ENCODE results near the gene UBXN11.
A peak's percentile ranks its signal among the peaks of the same experiment; 100 is the strongest.

UBXN11 gene

GRCh38 chr1:26324550-26324949 is 18.1 kb upstream of the UBXN11 start:
- no peaks in the 10 kb centered on the region; the same call in 1 of the 2 replicates for H3F3A ChIP-seq (ENCODE audit: insufficient read depth, low read length)
- H4K20me1 ChIP-seq (ENCODE audit: insufficient read depth, low read length): no peaks in the 10 kb centered on the region
- H3K9me3 ChIP-seq (ENCODE audit: low read length): no peaks in the 10 kb centered on the region
- TF ChIP-seq EZH2 (IDR thresholded peaks at IDR 0.05; ENCODE audit: borderline replicate concordance, low read length): no peak
- TF ChIP-seq CTCF (IDR thresholded peaks at IDR 0.05; ENCODE audit: low read length): no peak
- no peak overlapping the region for H2AFZ ChIP-seq (ENCODE audit: low read length)
- H3K79me2 ChIP-seq (ENCODE audit: insufficient read depth, low read length): no peaks in the 10 kb centered on the region
- no peak overlapping the region for H3K27ac ChIP-seq (ENCODE audit: low read depth, low read length, poor library complexity, severe bottlenecking)
- no peak overlapping the region for H3K4me2 ChIP-seq (ENCODE audit: low read length)
- no peak overlapping the region for H3K4me3 ChIP-seq (ENCODE audit: low read depth, low read length, poor library complexity, severe bottlenecking)
- no peaks in the 10 kb centered on the region for H3K9me2 ChIP-seq (ENCODE audit: low read depth, low read length)
- peaks cover 42% of the 10 kb centered on the region for H3K4me1 ChIP-seq (ENCODE audit: insufficient read depth, low read length, severe bottlenecking)
- no peaks in the 10 kb centered on the region for H3K27me3 ChIP-seq (ENCODE audit: insufficient read depth, low read length)
- H3K36me3 ChIP-seq (ENCODE audit: insufficient read depth, low read length): peaks cover 39% of the 10 kb centered on the region
- no peak overlapping the region for H3K9ac ChIP-seq (ENCODE audit: low read length)

GRCh38 chr1:26323382-26323781 is 16.9 kb upstream of the UBXN11 start:
- Histone ChIP-seq H3K4me2 (ENCODE audit: low read length) (no peak overlapping the region), H3K9me2 (ENCODE audit: low read depth, low read length) (no peaks in the 10 kb centered on the region), H2AFZ (ENCODE audit: low read length) (no peak overlapping the region), H3K27me3 (ENCODE audit: insufficient read depth, low read length) (no peaks in the 10 kb centered on the region), H4K20me1 (ENCODE audit: insufficient read depth, low read length) (no peaks in the 10 kb centered on the region), H3K36me3 (ENCODE audit: insufficient read depth, low read length) (peaks cover 44% of the 10 kb centered on the region), H3K79me2 (ENCODE audit: insufficient read depth, low read length) (peaks cover 3% of the 10 kb centered on the region; the same call in 1 of the 2 replicates), H3K4me1 (ENCODE audit: insufficient read depth, low read length, severe bottlenecking) (peaks cover 48% of the 10 kb centered on the region), H3K4me3 (ENCODE audit: low read depth, low read length, poor library complexity, severe bottlenecking) (no peak overlapping the region), H3K9me3 (ENCODE audit: low read length) (no peaks in the 10 kb centered on the region), H3K9ac (ENCODE audit: low read length) (no peak overlapping the region), H3K27ac (ENCODE audit: low read depth, low read length, poor library complexity, severe bottlenecking) (peak overlapping the region; percentile 16), H3F3A (ENCODE audit: insufficient read depth, low read length) (no peaks in the 10 kb centered on the region; the same call in 1 of the 2 replicates)
- no peak for TF ChIP-seq CTCF (IDR thresholded peaks at IDR 0.05; ENCODE audit: low read length)
- no peak for TF ChIP-seq EZH2 (IDR thresholded peaks at IDR 0.05; ENCODE audit: borderline replicate concordance, low read length)

- Histone ChIP-seq H3K4me2 (ENCODE audit: low read length) (no peak overlapping the region; the same call in 1 of the 2 replicates), H4K20me1 (ENCODE audit: insufficient read depth, low read length) (no peaks in the 10 kb centered on the region), H3K36me3 (ENCODE audit: insufficient read depth, low read length) (peaks cover 49% of the 10 kb centered on the region), H3K9me3 (ENCODE audit: low read length) (no peaks in the 10 kb centered on the region), H3K27ac (ENCODE audit: low read depth, low read length, poor library complexity, severe bottlenecking) (peak overlapping the region; percentile 9), H3K4me1 (ENCODE audit: insufficient read depth, low read length, severe bottlenecking) (peaks cover 42% of the 10 kb centered on the region), H3K27me3 (ENCODE audit: insufficient read depth, low read length) (no peaks in the 10 kb centered on the region), H2AFZ (ENCODE audit: low read length) (no peak overlapping the region), H3K4me3 (ENCODE audit: low read depth, low read length, poor library complexity, severe bottlenecking) (no peak overlapping the region), H3K9ac (ENCODE audit: low read length) (peak overlapping the region; percentile 36; the same call in 1 of the 2 replicates), H3K79me2 (ENCODE audit: insufficient read depth, low read length) (peaks cover 16% of the 10 kb centered on the region), H3K9me2 (ENCODE audit: low read depth, low read length) (no peaks in the 10 kb centered on the region), H3F3A (ENCODE audit: insufficient read depth, low read length) (no peaks in the 10 kb centered on the region; the same call in 1 of the 2 replicates)
- TF ChIP-seq EZH2 (IDR thresholded peaks at IDR 0.05; ENCODE audit: borderline replicate concordance, low read length) (no peak), CTCF (IDR thresholded peaks at IDR 0.05; ENCODE audit: low read length) (no peak)
Measured at GRCh38 chr1:26322042-26322331, 15.6 kb upstream of the UBXN11 start.
